GM19099 (cell line): ENCODE measurements around the gene STX17.

Source experiments
- POLR2A ChIP-seq: IDR thresholded peaks from 3 replicates; pipeline ENCODE4 v1.6.1; 2011; ENCODE audit warnings: low read depth; ENCODE audit not compliant: insufficient read length; ENCODE audit errors: extremely low read depth

STX17 gene

GRCh38 chr9:99977033-99977792, 70.8 kb downstream of the STX17 start:
- TF ChIP-seq POLR2A, result no peak

GRCh38 chr9:99978221-99978620, 71.8 kb downstream of the STX17 start:
- no peak for TF ChIP-seq POLR2A

- no peak for TF ChIP-seq POLR2A
These were observed 74.1 kb downstream of the STX17 start for GRCh38 chr9:99980598-99980997.

- no peak for TF ChIP-seq POLR2A
These were observed 80.2 kb downstream of the STX17 start for GRCh38 chr9:99986642-99987041.

GRCh38 chr9:99998266-99998665, 91.8 kb downstream of the STX17 start:
- no peak for TF ChIP-seq POLR2A

- no peak for TF ChIP-seq POLR2A
These were observed 92.4 kb downstream of the STX17 start for GRCh38 chr9:99998866-99999265.

- TF ChIP-seq POLR2A, result no peak
These were observed 93.3 kb downstream of the STX17 start for GRCh38 chr9:99999797-100000196.

- TF ChIP-seq POLR2A, result no peak
These were observed 104.7 kb downstream of the STX17 start for GRCh38 chr9:100011062-100011681.

GRCh38 chr9:100012279-100012678, 105.8 kb downstream of the STX17 start:
- no peak for TF ChIP-seq POLR2A

- TF ChIP-seq POLR2A, result no peak
These were observed 107.1 kb downstream of the STX17 start for GRCh38 chr9:100013573-100013972.

GRCh38 chr9:100014846-100015245, 108.4 kb downstream of the STX17 start:
- TF ChIP-seq POLR2A, result no peak

- no peak for TF ChIP-seq POLR2A
These were observed 113.1 kb downstream of the STX17 start for GRCh38 chr9:100019541-100019940.
